SK-N-SH (cell line): ENCODE results near the gene KIF6.

Experiments
- POLR2AphosphoS5 ChIP-seq: IDR thresholded peaks from 2 replicates; pipeline ENCODE4 v1.6.1; 2012; ENCODE audit warnings: low read depth, low read length
- SIN3A ChIP-seq: IDR thresholded peaks from 2 replicates; pipeline ENCODE4 v1.6.1; 2012; ENCODE audit warnings: low read depth, mild to moderate bottlenecking, low read length, moderate library complexity, borderline replicate concordance
- YY1 ChIP-seq: IDR thresholded peaks from 2 replicates; pipeline ENCODE4 v1.4.0; 2012; ENCODE audit warnings: low read depth, mild to moderate bottlenecking
- TF ChIP-seq, protein P1 (sequence below): fragments of 200-600 bp; sonication (generic); IDR thresholded peaks from 2 replicates; pipeline ENCODE4 v1.6.1; 2017; ENCODE audit warnings: antibody characterized with exemption, mild to moderate bottlenecking, moderate library complexity
- TF ChIP-seq, protein P2 (sequence below): IDR thresholded peaks from 2 replicates; pipeline ENCODE4 v1.6.1; 2012; ENCODE audit warnings: mild to moderate bottlenecking, low read depth, low read length, moderate library complexity
- TF ChIP-seq, protein P3 (sequence below): fragments of 150-350 bp; IDR thresholded peaks from 2 replicates; pipeline ENCODE4 v1.6.1; 2016; ENCODE audit warnings: mild to moderate bottlenecking, low read depth, low read length
- TF ChIP-seq, protein P4 (sequence below): IDR thresholded peaks from 2 replicates; pipeline ENCODE4 v1.4.0; 2012; ENCODE audit warnings: low read depth

DNA sequence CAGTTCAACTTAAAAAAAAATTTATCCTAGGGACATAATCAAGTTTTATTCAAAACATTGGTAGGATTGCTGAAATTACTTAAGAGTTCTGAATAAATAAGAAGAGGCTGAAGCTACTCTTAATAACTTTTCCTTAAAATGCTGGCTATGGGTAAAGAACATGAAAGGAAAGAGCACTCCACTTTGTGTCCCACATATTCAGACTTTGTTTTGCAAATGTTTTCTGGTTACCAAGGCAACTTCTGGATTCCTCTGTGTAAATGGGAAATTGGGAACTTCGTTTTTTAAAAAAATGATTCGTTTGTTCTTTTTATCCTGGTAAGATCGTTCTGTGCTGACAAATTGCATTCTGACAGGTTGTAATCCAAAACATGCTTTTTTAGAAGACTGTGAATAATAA lies 115.0 kb downstream of the KIF6 start:
- TF ChIP-seq, protein P1, sequence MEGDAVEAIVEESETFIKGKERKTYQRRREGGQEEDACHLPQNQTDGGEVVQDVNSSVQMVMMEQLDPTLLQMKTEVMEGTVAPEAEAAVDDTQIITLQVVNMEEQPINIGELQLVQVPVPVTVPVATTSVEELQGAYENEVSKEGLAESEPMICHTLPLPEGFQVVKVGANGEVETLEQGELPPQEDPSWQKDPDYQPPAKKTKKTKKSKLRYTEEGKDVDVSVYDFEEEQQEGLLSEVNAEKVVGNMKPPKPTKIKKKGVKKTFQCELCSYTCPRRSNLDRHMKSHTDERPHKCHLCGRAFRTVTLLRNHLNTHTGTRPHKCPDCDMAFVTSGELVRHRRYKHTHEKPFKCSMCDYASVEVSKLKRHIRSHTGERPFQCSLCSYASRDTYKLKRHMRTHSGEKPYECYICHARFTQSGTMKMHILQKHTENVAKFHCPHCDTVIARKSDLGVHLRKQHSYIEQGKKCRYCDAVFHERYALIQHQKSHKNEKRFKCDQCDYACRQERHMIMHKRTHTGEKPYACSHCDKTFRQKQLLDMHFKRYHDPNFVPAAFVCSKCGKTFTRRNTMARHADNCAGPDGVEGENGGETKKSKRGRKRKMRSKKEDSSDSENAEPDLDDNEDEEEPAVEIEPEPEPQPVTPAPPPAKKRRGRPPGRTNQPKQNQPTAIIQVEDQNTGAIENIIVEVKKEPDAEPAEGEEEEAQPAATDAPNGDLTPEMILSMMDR = no peak
- TF ChIP-seq, protein P2, sequence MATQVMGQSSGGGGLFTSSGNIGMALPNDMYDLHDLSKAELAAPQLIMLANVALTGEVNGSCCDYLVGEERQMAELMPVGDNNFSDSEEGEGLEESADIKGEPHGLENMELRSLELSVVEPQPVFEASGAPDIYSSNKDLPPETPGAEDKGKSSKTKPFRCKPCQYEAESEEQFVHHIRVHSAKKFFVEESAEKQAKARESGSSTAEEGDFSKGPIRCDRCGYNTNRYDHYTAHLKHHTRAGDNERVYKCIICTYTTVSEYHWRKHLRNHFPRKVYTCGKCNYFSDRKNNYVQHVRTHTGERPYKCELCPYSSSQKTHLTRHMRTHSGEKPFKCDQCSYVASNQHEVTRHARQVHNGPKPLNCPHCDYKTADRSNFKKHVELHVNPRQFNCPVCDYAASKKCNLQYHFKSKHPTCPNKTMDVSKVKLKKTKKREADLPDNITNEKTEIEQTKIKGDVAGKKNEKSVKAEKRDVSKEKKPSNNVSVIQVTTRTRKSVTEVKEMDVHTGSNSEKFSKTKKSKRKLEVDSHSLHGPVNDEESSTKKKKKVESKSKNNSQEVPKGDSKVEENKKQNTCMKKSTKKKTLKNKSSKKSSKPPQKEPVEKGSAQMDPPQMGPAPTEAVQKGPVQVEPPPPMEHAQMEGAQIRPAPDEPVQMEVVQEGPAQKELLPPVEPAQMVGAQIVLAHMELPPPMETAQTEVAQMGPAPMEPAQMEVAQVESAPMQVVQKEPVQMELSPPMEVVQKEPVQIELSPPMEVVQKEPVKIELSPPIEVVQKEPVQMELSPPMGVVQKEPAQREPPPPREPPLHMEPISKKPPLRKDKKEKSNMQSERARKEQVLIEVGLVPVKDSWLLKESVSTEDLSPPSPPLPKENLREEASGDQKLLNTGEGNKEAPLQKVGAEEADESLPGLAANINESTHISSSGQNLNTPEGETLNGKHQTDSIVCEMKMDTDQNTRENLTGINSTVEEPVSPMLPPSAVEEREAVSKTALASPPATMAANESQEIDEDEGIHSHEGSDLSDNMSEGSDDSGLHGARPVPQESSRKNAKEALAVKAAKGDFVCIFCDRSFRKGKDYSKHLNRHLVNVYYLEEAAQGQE = no peak
- TF ChIP-seq SIN3A (no peak), POLR2AphosphoS5 (no peak), YY1 (no peak)
- TF ChIP-seq, protein P3, sequence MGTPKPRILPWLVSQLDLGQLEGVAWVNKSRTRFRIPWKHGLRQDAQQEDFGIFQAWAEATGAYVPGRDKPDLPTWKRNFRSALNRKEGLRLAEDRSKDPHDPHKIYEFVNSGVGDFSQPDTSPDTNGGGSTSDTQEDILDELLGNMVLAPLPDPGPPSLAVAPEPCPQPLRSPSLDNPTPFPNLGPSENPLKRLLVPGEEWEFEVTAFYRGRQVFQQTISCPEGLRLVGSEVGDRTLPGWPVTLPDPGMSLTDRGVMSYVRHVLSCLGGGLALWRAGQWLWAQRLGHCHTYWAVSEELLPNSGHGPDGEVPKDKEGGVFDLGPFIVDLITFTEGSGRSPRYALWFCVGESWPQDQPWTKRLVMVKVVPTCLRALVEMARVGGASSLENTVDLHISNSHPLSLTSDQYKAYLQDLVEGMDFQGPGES = no peak
- TF ChIP-seq, protein P4, sequence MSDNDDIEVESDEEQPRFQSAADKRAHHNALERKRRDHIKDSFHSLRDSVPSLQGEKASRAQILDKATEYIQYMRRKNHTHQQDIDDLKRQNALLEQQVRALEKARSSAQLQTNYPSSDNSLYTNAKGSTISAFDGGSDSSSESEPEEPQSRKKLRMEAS = no peak
